ENCODE measurements around the gene ASMTL.

DNA sequence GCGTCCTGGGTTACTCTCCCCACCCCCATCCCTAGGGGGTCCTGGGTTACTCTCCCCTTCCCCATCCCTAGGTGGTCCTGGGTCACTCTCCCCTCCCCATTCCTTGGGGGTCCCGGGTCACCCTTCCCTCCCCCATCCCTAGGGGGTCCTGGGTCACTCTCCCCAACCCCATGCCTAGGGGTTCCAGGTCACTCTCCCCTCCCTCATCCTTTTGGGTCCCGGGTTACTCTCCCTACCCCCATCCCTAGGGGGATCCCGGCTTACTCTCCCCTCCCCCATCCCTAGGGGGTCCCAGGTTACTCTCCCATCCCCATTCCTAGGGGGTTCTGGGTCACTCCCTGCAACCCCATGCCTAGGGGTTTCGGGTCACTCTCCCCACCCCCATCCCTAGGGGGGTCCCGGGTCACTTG, 1.5 kb downstream of the ASMTL start:
- TF ChIP-seq, protein P1, sequence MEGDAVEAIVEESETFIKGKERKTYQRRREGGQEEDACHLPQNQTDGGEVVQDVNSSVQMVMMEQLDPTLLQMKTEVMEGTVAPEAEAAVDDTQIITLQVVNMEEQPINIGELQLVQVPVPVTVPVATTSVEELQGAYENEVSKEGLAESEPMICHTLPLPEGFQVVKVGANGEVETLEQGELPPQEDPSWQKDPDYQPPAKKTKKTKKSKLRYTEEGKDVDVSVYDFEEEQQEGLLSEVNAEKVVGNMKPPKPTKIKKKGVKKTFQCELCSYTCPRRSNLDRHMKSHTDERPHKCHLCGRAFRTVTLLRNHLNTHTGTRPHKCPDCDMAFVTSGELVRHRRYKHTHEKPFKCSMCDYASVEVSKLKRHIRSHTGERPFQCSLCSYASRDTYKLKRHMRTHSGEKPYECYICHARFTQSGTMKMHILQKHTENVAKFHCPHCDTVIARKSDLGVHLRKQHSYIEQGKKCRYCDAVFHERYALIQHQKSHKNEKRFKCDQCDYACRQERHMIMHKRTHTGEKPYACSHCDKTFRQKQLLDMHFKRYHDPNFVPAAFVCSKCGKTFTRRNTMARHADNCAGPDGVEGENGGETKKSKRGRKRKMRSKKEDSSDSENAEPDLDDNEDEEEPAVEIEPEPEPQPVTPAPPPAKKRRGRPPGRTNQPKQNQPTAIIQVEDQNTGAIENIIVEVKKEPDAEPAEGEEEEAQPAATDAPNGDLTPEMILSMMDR (IDR thresholded peaks at IDR 0.05), result no peak
- no peak for TF ChIP-seq POLR2A (IDR thresholded peaks at IDR 0.05)

Data from prostate gland (tissue), 2 donors.